SK-N-SH treated with all-trans-retinoic acid at 6 μM for 48 hours (cell line): ENCODE data around the gene ZNF648.

ENCODE experiments used
- ATAC-seq: fragments of 200-7000 bp; cut with Tn5 transposase; 3 replicates; pipeline ENCODE4 v1.9.1; 2020; ENCODE audit warnings: mild to moderate bottlenecking, moderate library complexity
- ARNTL ChIP-seq: fragments of 450-650 bp; formaldehyde crosslinking; IDR thresholded peaks from 2 replicates; pipeline ENCODE4 v1.5.0; 2020; ENCODE audit warnings: low read depth, mild to moderate bottlenecking, moderate library complexity, borderline replicate concordance
- CSDC2 ChIP-seq: fragments of 250-450 bp; sonication (Bioruptor Pico); IDR thresholded peaks from 2 replicates; pipeline ENCODE4 v1.5.0; 2020; ENCODE audit warnings: mild to moderate bottlenecking, moderate library complexity
- ESRRG ChIP-seq: fragments of 250-450 bp; sonication (Bioruptor Pico); IDR thresholded peaks from 2 replicates; pipeline ENCODE4 v1.6.1; 2021; ENCODE audit warnings: mild to moderate bottlenecking
- GLIS3 ChIP-seq: fragments of 250-450 bp; sonication (Bioruptor Pico); IDR thresholded peaks from 2 replicates; pipeline ENCODE4 v1.5.0; 2020; ENCODE audit warnings: mild to moderate bottlenecking, moderate library complexity
- ISL1 ChIP-seq: fragments of 250-450 bp; sonication (Bioruptor Pico); IDR thresholded peaks from 2 replicates; pipeline ENCODE4 v2.1.2; 2022; ENCODE audit warnings: mild to moderate bottlenecking, moderate library complexity
- OSR1 ChIP-seq: fragments of 250-450 bp; sonication (Bioruptor Pico); IDR thresholded peaks from 2 replicates; pipeline ENCODE4 v1.8.0; 2022; ENCODE audit warnings: moderate library complexity, mild to moderate bottlenecking, inconsistent platforms
- PPARA ChIP-seq: fragments of 250-450 bp; sonication (Bioruptor Pico); IDR thresholded peaks from 2 replicates; pipeline ENCODE4 v1.5.0; 2020; ENCODE audit warnings: mild to moderate bottlenecking, borderline replicate concordance
- RARB ChIP-seq: fragments of 250-450 bp; sonication (Bioruptor Pico); IDR thresholded peaks from 2 replicates; pipeline ENCODE4 v1.8.0; 2021; ENCODE audit warnings: mild to moderate bottlenecking, moderate library complexity
- SNAI2 ChIP-seq: fragments of 250-450 bp; sonication (Bioruptor Pico); IDR thresholded peaks from 2 replicates; pipeline ENCODE4 v1.5.0; 2020; ENCODE audit warnings: mild to moderate bottlenecking, moderate library complexity
- TCF4 ChIP-seq: fragments of 250-450 bp; sonication (Bioruptor Pico); IDR thresholded peaks from 2 replicates; pipeline ENCODE4 v1.8.0; 2021; ENCODE audit warnings: mild to moderate bottlenecking, moderate library complexity, borderline replicate concordance
- ZC3H10 ChIP-seq: fragments of 250-450 bp; sonication (Bioruptor Pico); IDR thresholded peaks from 2 replicates; pipeline ENCODE4 v1.5.1; 2021; ENCODE audit warnings: mild to moderate bottlenecking, moderate library complexity
- ZFP3 ChIP-seq: fragments of 250-450 bp; sonication (Bioruptor Pico); IDR thresholded peaks from 2 replicates; pipeline ENCODE4 v1.5.0; 2020; ENCODE audit warnings: mild to moderate bottlenecking, moderate library complexity
- ZFP30 ChIP-seq: fragments of 450-650 bp; formaldehyde crosslinking; IDR thresholded peaks from 2 replicates; pipeline ENCODE4 v1.5.0; 2022; ENCODE audit warnings: mild to moderate bottlenecking, moderate library complexity
- ZNF70 ChIP-seq: fragments of 450-650 bp; formaldehyde crosslinking; IDR thresholded peaks from 2 replicates; pipeline ENCODE4 v1.5.0; 2020; ENCODE audit warnings: mild to moderate bottlenecking, moderate library complexity
- ZNF8 ChIP-seq: fragments of 450-650 bp; formaldehyde crosslinking; IDR thresholded peaks from 2 replicates; pipeline ENCODE4 v1.5.0; 2020; ENCODE audit warnings: mild to moderate bottlenecking, moderate library complexity
- TF ChIP-seq, protein P1 (sequence below): fragments of 250-450 bp; sonication (Bioruptor Pico); IDR thresholded peaks from 2 replicates; pipeline ENCODE4 v1.5.1; 2020; ENCODE audit warnings: low read depth, mild to moderate bottlenecking, moderate library complexity
- TF ChIP-seq, protein P2 (sequence below): fragments of 250-450 bp; sonication (Bioruptor Pico); IDR thresholded peaks from 2 replicates; pipeline ENCODE4 v1.8.0; 2020; ENCODE audit warnings: mild to moderate bottlenecking, moderate library complexity, borderline replicate concordance
- TF ChIP-seq, protein P3 (sequence below): fragments of 250-450 bp; sonication (Bioruptor Pico); IDR thresholded peaks from 2 replicates; pipeline ENCODE4 v1.8.0; 2021; ENCODE audit warnings: low read depth, mild to moderate bottlenecking, moderate library complexity, borderline replicate concordance
- TF ChIP-seq, protein P4 (sequence below): fragments of 250-450 bp; sonication (Bioruptor Pico); IDR thresholded peaks from 2 replicates; pipeline ENCODE4 v1.5.0; 2020; ENCODE audit warnings: mild to moderate bottlenecking, moderate library complexity
- TF ChIP-seq, protein P5 (sequence below): fragments of 250-450 bp; sonication (Bioruptor Pico); IDR thresholded peaks from 2 replicates; pipeline ENCODE4 v1.5.1; 2021; ENCODE audit warnings: mild to moderate bottlenecking, moderate library complexity

The ZNF648 gene

DNA sequence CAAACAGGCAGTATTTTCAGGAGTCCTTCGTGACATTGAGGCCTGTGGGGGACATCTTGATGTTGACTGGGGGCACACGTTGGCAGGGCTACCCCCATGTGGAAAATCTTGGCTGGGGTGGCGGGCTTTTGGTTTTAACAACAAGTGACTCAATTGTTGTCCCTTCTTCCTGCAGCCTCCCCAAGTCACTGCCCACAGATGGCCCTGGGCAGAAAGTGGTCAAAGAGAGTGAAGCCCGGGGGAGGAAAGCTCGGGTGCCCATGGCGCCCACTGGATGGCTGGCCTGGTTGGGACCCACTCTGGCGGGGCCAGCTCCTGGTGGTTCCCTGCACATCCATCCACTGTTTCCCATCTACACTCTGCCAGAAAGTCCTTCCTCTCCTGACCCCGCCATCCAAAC lies 24.6 kb upstream of the ZNF648 start:
- TF ChIP-seq, protein P1, sequence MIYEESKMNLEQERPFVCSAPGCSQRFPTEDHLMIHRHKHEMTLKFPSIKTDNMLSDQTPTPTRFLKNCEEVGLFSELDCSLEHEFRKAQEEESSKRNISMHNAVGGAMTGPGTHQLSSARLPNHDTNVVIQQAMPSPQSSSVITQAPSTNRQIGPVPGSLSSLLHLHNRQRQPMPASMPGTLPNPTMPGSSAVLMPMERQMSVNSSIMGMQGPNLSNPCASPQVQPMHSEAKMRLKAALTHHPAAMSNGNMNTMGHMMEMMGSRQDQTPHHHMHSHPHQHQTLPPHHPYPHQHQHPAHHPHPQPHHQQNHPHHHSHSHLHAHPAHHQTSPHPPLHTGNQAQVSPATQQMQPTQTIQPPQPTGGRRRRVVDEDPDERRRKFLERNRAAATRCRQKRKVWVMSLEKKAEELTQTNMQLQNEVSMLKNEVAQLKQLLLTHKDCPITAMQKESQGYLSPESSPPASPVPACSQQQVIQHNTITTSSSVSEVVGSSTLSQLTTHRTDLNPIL (CRISPR knock-in tag) = no peak
- no peak for TF ChIP-seq OSR1 (CRISPR knock-in tag)
- TF ChIP-seq GLIS3 (CRISPR knock-in tag) = no peak
- TF ChIP-seq TCF4 = no peak
- TF ChIP-seq, protein P2, sequence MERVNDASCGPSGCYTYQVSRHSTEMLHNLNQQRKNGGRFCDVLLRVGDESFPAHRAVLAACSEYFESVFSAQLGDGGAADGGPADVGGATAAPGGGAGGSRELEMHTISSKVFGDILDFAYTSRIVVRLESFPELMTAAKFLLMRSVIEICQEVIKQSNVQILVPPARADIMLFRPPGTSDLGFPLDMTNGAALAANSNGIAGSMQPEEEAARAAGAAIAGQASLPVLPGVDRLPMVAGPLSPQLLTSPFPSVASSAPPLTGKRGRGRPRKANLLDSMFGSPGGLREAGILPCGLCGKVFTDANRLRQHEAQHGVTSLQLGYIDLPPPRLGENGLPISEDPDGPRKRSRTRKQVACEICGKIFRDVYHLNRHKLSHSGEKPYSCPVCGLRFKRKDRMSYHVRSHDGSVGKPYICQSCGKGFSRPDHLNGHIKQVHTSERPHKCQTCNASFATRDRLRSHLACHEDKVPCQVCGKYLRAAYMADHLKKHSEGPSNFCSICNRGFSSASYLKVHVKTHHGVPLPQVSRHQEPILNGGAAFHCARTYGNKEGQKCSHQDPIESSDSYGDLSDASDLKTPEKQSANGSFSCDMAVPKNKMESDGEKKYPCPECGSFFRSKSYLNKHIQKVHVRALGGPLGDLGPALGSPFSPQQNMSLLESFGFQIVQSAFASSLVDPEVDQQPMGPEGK = no peak
- TF ChIP-seq, protein P3, sequence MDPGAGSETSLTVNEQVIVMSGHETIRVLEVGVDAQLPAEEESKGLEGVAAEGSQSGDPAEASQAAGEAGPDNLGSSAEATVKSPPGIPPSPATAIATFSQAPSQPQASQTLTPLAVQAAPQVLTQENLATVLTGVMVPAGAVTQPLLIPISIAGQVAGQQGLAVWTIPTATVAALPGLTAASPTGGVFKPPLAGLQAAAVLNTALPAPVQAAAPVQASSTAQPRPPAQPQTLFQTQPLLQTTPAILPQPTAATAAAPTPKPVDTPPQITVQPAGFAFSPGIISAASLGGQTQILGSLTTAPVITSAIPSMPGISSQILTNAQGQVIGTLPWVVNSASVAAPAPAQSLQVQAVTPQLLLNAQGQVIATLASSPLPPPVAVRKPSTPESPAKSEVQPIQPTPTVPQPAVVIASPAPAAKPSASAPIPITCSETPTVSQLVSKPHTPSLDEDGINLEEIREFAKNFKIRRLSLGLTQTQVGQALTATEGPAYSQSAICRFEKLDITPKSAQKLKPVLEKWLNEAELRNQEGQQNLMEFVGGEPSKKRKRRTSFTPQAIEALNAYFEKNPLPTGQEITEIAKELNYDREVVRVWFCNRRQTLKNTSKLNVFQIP = no peak
- TF ChIP-seq PPARA (CRISPR knock-in tag) = no peak
- no peak for TF ChIP-seq ZFP3
- TF ChIP-seq CSDC2 (CRISPR knock-in tag) = no peak
- TF ChIP-seq, protein P4, sequence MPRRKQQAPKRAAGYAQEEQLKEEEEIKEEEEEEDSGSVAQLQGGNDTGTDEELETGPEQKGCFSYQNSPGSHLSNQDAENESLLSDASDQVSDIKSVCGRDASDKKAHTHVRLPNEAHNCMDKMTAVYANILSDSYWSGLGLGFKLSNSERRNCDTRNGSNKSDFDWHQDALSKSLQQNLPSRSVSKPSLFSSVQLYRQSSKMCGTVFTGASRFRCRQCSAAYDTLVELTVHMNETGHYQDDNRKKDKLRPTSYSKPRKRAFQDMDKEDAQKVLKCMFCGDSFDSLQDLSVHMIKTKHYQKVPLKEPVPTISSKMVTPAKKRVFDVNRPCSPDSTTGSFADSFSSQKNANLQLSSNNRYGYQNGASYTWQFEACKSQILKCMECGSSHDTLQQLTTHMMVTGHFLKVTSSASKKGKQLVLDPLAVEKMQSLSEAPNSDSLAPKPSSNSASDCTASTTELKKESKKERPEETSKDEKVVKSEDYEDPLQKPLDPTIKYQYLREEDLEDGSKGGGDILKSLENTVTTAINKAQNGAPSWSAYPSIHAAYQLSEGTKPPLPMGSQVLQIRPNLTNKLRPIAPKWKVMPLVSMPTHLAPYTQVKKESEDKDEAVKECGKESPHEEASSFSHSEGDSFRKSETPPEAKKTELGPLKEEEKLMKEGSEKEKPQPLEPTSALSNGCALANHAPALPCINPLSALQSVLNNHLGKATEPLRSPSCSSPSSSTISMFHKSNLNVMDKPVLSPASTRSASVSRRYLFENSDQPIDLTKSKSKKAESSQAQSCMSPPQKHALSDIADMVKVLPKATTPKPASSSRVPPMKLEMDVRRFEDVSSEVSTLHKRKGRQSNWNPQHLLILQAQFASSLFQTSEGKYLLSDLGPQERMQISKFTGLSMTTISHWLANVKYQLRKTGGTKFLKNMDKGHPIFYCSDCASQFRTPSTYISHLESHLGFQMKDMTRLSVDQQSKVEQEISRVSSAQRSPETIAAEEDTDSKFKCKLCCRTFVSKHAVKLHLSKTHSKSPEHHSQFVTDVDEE = no peak
- TF ChIP-seq ZFP30 = no peak
- no peak for TF ChIP-seq ESRRG (CRISPR knock-in tag)
- ATAC-seq = no peak

DNA sequence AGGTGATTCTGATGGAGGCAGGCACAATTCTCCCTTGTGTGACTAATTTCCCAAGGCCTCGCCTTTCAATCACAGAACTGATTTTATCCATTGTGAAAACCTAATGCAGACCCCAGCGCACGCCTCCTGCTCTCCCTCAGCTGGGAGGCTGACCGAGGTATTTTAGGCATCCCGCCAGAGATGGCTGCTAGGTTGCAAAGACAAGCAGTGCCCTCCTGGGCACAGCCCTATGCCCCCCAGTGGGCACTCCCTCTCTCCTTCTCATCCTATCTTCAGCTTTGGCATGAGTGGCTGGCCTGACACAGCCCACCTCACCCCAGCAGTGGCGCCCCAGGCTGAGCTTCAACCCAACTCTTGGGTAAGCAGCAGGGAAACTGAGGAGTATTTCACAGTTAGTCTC lies 24.2 kb upstream of the ZNF648 start:
- no peak for ATAC-seq
- no peak for TF ChIP-seq TCF4
- TF ChIP-seq, protein P1 (CRISPR knock-in tag) = no peak
- TF ChIP-seq, protein P5, sequence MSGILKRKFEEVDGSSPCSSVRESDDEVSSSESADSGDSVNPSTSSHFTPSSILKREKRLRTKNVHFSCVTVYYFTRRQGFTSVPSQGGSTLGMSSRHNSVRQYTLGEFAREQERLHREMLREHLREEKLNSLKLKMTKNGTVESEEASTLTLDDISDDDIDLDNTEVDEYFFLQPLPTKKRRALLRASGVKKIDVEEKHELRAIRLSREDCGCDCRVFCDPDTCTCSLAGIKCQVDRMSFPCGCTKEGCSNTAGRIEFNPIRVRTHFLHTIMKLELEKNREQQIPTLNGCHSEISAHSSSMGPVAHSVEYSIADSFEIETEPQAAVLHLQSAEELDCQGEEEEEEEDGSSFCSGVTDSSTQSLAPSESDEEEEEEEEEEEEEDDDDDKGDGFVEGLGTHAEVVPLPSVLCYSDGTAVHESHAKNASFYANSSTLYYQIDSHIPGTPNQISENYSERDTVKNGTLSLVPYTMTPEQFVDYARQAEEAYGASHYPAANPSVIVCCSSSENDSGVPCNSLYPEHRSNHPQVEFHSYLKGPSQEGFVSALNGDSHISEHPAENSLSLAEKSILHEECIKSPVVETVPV (CRISPR knock-in tag) = no peak
- no peak for TF ChIP-seq ESRRG (CRISPR knock-in tag)
- TF ChIP-seq, protein P2 = no peak
- TF ChIP-seq ZNF8 (CRISPR knock-in tag) = no peak

DNA sequence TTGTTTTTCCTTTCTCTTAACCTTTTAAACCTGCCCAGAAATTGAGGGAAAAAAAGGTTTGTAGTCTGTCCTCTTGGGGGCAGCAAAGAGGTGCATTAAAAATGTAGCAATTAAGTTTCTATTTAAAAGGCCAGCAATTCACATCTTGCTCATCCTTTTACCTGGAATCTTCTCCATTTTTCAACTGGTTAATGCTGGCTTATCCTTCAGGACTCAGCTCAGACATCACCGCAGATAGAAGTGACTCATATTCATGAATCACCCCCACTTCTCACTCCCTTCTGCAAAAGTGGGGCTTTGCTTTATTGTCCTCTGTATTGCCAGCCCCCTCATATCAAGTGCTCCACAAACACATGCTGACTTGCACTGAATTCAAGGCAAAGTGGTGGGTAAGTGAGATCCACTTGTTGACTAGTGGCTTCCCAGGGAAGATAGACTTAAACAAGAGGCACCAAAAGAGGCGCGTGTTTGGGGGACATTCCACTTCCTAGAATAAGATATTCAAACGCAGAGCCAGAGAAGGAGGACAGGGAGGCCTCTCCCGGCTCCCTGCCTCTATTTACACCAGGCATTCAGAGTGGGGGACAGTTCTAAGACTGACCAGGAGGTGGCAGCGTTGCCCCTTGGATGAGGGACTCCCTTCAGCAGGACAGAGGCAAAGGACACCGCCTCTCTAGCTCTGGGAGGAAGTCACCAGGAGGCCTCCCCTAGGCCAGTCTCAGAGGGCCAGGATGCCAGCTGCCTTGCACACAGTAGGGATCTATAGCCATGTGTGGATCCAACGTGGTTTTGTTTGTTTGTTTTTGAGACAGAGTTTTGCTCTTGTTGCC lies 23.2 kb upstream of the ZNF648 start:
- peak; percentile 90 for ATAC-seq
- TF ChIP-seq, protein P1 (CRISPR knock-in tag) = no peak
- TF ChIP-seq ARNTL (CRISPR knock-in tag) = no peak
- no peak for TF ChIP-seq CSDC2 (CRISPR knock-in tag)
- TF ChIP-seq, protein P4 = no peak
- no peak for TF ChIP-seq RARB (CRISPR knock-in tag)
- no peak for TF ChIP-seq ISL1 (CRISPR knock-in tag)
- TF ChIP-seq ZNF8 (CRISPR knock-in tag) = no peak
- TF ChIP-seq ZC3H10 (CRISPR knock-in tag) = no peak
- TF ChIP-seq PPARA (CRISPR knock-in tag) = no peak
- no peak for TF ChIP-seq SNAI2
- TF ChIP-seq ZNF70 (CRISPR knock-in tag) = no peak
- no peak for TF ChIP-seq ZFP30
